Measurements from ENCODE around the gene SKAP1.

GRCh38 chr17:48420823-48421222, 9.2 kb downstream of the SKAP1 start:
- TF ChIP-seq POLR2AphosphoS5 (IDR thresholded peaks at IDR 0.05; ENCODE audit: borderline replicate concordance, low read depth, low read length) (no peak), EZH2 (IDR thresholded peaks at IDR 0.05) (no peak), FOXP2 (optimal IDR thresholded peaks at IDR 0.05; ENCODE audit: control extremely low read depth, extremely low read length, insufficient read depth) (no peak)

Data from SK-N-MC (cell line).